D721Med (cell line): ENCODE measurements around the gene NPY5R.

ENCODE experiments used
- DNase-seq: peaks from one replicate; pipeline ENCODE4 v3.0.0; 2011; ENCODE audit warnings: low spot score; ENCODE audit not compliant: insufficient read length
- FAIRE-seq: peaks from 2 replicates; lab custom pipeline; 2011; peaks lifted over from hg19 to GRCh38; lab: Jason Lieb, UNC
- TF ChIP-seq, protein P1 (sequence below): IDR thresholded peaks from 2 replicates; pipeline ENCODE4 v1.5.1; 2012; ENCODE audit warnings: mild to moderate bottlenecking, control low read depth; ENCODE audit not compliant: insufficient read depth; ENCODE audit errors: missing control alignments

NPY5R gene

DNA sequence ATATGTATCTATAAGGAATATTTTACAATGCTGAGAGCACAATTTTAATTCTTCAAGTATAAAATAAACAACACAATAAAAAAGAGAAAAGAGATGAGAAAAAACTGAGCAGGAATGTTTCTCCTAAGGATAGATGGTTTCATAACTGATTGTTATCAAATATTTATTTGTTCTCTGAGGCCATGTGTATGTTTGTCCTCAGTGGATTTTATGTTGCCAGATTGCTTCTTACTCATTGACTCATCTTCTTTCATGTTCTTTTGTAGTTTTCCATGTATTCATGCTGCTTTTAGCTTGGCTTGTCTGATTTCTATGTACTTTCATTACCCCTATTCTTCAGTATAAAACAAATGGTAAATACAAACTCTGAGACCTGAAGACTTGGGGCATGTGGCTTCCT is 41.2 kb downstream of the NPY5R start:
- FAIRE-seq: no peak
- TF ChIP-seq, protein P1, sequence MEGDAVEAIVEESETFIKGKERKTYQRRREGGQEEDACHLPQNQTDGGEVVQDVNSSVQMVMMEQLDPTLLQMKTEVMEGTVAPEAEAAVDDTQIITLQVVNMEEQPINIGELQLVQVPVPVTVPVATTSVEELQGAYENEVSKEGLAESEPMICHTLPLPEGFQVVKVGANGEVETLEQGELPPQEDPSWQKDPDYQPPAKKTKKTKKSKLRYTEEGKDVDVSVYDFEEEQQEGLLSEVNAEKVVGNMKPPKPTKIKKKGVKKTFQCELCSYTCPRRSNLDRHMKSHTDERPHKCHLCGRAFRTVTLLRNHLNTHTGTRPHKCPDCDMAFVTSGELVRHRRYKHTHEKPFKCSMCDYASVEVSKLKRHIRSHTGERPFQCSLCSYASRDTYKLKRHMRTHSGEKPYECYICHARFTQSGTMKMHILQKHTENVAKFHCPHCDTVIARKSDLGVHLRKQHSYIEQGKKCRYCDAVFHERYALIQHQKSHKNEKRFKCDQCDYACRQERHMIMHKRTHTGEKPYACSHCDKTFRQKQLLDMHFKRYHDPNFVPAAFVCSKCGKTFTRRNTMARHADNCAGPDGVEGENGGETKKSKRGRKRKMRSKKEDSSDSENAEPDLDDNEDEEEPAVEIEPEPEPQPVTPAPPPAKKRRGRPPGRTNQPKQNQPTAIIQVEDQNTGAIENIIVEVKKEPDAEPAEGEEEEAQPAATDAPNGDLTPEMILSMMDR: no peak
- DNase-seq: no peak

DNA sequence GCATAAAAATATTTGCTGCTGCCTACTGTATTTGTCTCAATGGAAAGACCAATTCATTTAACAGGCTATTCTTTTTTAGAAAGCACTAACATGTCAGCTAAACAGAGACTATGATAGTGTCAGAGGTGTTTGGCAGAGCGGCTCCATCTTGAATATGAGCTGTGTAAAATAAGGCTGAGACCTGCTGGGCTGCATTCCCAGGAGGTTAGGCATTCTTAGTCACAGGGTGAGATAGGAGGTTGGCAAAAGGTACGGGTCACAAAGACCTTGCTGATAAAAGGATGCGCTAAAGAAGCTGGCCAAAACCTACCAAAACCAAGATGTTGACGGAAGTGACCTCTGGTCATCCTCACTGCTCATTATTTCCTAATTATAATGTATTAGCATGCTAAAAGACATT is 41.8 kb downstream of the NPY5R start:
- DNase-seq: no peak
- TF ChIP-seq, protein P1: no peak
- FAIRE-seq: no peak

DNA sequence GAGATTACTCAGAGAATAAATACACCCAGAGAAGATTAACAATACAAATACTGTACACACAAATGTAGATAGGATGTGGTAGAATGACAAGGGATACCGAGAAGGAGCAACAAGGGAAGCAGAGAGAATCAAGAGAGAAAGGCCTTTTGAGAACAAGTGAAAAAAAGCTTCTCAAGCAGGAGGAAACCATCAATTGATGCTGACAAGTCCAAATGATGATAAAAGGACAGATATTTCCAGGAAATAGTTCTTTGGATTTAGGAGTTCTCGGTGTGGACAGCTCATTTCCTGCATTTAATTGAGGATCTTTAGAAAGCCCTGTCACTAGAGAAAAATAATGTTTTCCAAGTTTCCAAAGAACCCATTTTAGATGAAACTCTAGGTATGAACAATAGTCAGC is 48.1 kb downstream of the NPY5R start:
- TF ChIP-seq, protein P1: no peak
- FAIRE-seq: no peak

DNA sequence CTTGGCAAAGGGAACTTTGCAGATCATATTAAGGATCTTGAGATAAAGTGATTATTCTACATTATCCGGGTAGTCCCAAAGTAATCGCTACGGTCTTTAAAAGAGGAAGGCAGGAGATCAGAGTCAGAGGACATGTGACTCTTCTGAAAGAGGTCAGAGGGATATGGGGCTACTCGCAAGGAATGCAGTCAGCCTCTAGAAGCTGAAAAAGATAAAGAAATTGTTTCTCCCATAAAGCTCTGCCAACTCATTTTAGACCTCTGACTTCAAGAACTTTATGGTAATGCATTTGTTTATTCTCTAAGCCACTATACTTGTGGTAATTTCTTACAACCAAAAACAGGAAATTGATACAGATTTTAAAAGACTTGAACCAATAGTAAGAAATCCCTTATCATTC is 48.6 kb downstream of the NPY5R start:
- DNase-seq (no peak), FAIRE-seq (no peak)
- TF ChIP-seq, protein P1: no peak

More for the DNA sequence above, 48.1 kb downstream of the NPY5R start:
- no peak for DNase-seq

DNA sequence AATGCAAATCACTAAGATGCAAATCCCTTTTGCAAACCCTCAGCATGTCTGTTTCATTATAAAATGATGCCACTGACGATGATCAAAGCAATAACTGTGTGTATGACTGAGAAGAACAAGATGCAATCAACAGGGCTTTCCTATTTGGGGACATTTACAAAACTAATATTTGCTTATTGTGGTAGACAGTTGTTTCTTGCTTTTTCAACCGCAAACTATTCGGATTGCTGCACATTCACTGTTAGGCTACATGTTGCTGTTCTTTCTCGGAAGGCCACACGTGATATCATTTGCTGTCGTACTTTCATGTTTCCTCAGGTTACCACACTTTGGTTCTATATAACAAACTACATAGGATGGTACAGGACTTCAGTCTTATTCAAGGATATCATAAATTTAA is 49.8 kb downstream of the NPY5R start:
- FAIRE-seq (no peak), DNase-seq (no peak)
- TF ChIP-seq, protein P1: no peak

DNA sequence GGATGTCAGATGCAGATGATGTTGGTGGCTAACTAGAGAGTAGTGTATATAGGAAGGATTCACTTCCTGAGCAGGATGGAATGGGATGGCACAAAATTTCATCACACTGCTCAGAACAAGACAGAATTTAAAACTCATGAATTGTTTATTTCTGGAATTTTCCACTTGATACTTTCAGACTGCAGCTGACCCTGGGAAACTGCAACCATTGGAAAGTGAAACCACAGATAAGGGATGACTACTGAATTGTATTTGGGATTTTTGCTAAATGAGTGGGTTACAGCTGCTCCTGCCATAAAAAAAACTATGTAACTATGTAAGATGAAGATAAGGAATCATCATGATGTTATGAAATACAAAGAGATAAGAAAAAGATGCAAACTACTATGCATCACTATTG is 51.4 kb downstream of the NPY5R start:
- FAIRE-seq: no peak
- TF ChIP-seq, protein P1: no peak
- no peak for DNase-seq

DNA sequence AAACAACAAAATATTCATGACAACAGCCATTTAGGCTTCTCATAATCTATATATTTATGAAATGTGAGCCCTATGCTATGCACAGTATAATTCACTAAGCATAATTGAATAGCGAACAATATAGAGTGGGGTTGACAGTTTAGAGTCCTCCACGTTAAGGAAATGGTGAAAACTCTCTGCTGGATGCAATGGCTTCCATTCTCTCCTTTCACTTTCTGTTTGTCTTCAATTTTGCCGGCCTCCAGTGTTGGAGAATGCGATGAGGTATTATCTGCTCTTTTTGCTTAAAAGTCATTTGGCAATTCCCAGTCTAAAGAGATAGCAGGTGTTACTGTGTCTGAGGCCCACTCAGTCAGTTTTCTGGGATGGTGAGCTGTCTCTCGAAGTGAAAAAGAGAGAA is 52.1 kb downstream of the NPY5R start:
- DNase-seq (no peak), FAIRE-seq (no peak)
- TF ChIP-seq, protein P1: no peak
